GM12878 (cell line): ENCODE results near the gene REPS1. TPM values are rescaled to one million over a fixed set of nuclear protein-coding genes. Genes with fewer than 3 reads are reported as not detected.

Source experiments
- ATAC-seq: fragments of 200-7000 bp; cut with Tn5 transposase; 3 replicates; pipeline ENCODE4 v1.9.1; 2020; ENCODE audit warnings: mild to moderate bottlenecking, moderate library complexity
- BruUV-seq: library from RNA; stranded (reverse); fragments of 400-500 nt; replicated peaks from 2 replicates; lab custom pipeline; 2021; lab: Mats Ljungman, UMichigan
- CTCF ChIA-PET: fragments of 300-600 bp; sonication (Branson Sonifier 250); formaldehyde crosslinking; extraction: SDS; loops from one replicate; lab custom pipeline; 2021; ENCODE audit warnings: inconsistent platforms; lab: Yijun Ruan, JAX
- POLR2A ChIA-PET: fragments of 350-600 bp; formaldehyde crosslinking; extraction: SDS; loops from one replicate; lab custom pipeline; 2021; ENCODE audit warnings: inconsistent platforms; lab: Charles Lee
- RAD21 ChIA-PET: fragments of 300-600 bp; sonication (Branson Sonifier 250); formaldehyde crosslinking; loops from one replicate; lab custom pipeline; 2023; ENCODE audit warnings: antibody characterized with exemption; ENCODE audit not compliant: unreplicated experiment; lab: Charles Lee
- SMC1A ChIA-PET: fragments of 300-600 bp; sonication (Branson Sonifier 250); formaldehyde crosslinking; loops from one replicate; lab custom pipeline; 2023; ENCODE audit not compliant: unreplicated experiment, uncharacterized antibody; lab: Charles Lee
- DNase-seq: peaks from one replicate; pipeline ENCODE4 v3.0.0-alpha.2; 2011; ENCODE audit warnings: low read depth, low spot score
- FAIRE-seq: peaks from 3 replicates; lab custom pipeline; 2011; peaks lifted over from hg19 to GRCh38; lab: Jason Lieb, UNC
- H2AFZ ChIP-seq: 2 replicates; pipeline ENCODE4 v1.6.0; 2011; ENCODE audit warnings: low read depth, low read length, control low read depth; ENCODE audit not compliant: control insufficient read depth
- H3K27ac ChIP-seq: 2 replicates; pipeline ENCODE4 v1.5.1; 2011; ENCODE audit warnings: control low read depth; ENCODE audit not compliant: control insufficient read depth, insufficient read depth
- H3K27me3 ChIP-seq, 2 experiments: replicated peaks in 1 of 2; 2 replicates each; pipeline versions ENCODE4 v1.6.0 to v1.6.1; 2011; ENCODE audit warnings: low read length in 1 of 2; ENCODE audit not compliant: control insufficient read depth in 2 of 2, insufficient read depth in 2 of 2
- H3K36me3 ChIP-seq, 2 experiments: 2 replicates each; pipeline ENCODE4 v1.5.1; 2011; ENCODE audit warnings: low read length in 1 of 2; ENCODE audit not compliant: control insufficient read depth in 2 of 2, insufficient read depth in 2 of 2
- H3K4me1 ChIP-seq: 2 replicates; pipeline ENCODE4 v1.6.1; 2011; ENCODE audit warnings: mild to moderate bottlenecking, low read length, moderate library complexity, mixed read lengths; ENCODE audit not compliant: control insufficient read depth, insufficient read depth
- H3K4me2 ChIP-seq: 2 replicates; pipeline ENCODE4 v1.6.0; 2011; ENCODE audit warnings: control low read depth; ENCODE audit not compliant: control insufficient read depth, insufficient read depth
- H3K4me3 ChIP-seq: fragments of 200-600 bp; sonication (generic); 2 replicates; pipeline ENCODE4 v1.5.1; 2016
- H3K79me2 ChIP-seq: 2 replicates; pipeline ENCODE4 v1.6.0; 2011; ENCODE audit warnings: low read length; ENCODE audit not compliant: control insufficient read depth, insufficient read depth
- H3K9ac ChIP-seq: 2 replicates; pipeline ENCODE4 v1.8.0; 2011; ENCODE audit warnings: low read length, control low read depth, mixed read lengths; ENCODE audit not compliant: control insufficient read depth, insufficient read depth
- H3K9me3 ChIP-seq: replicated peaks from 3 replicates; pipeline ENCODE4 v1.5.1; 2011; ENCODE audit warnings: mild to moderate bottlenecking, low read length; ENCODE audit not compliant: control insufficient read depth, insufficient read depth
- H4K20me1 ChIP-seq: 2 replicates; pipeline ENCODE4 v1.6.0; 2011; ENCODE audit not compliant: control insufficient read depth, insufficient read depth
- FOXM1 ChIP-seq: IDR thresholded peaks from 2 replicates; pipeline ENCODE4 v1.6.1; 2012; ENCODE audit warnings: low read depth, mild to moderate bottlenecking, inconsistent platforms, low read length, moderate library complexity
- JUND ChIP-seq: IDR thresholded peaks from 2 replicates; pipeline ENCODE4 v1.6.1; 2012; ENCODE audit warnings: low read depth, mild to moderate bottlenecking, low read length, improper control_type of control experiment, moderate library complexity
- PAX8 ChIP-seq: fragments of 450-650 bp; IDR thresholded peaks from 2 replicates; pipeline ENCODE4 v1.6.1; 2017; ENCODE audit warnings: mild to moderate bottlenecking, moderate library complexity
- SPI1 ChIP-seq: IDR thresholded peaks from 2 replicates; pipeline ENCODE4 v1.6.1; 2011; ENCODE audit warnings: low read depth, mild to moderate bottlenecking, low read length, moderate library complexity, borderline replicate concordance; ENCODE audit not compliant: insufficient read depth
- STAT1 ChIP-seq: fragments of 450-650 bp; conservative IDR thresholded peaks from 2 replicates; pipeline ENCODE4 v1.6.1; 2014; ENCODE audit warnings: antibody characterized with exemption, mild to moderate bottlenecking
- ZBED1 ChIP-seq: IDR thresholded peaks from 2 replicates; pipeline ENCODE4 v1.6.1; 2016; ENCODE audit warnings: borderline replicate concordance
- ZNF592 ChIP-seq: fragments of 450-650 bp; IDR thresholded peaks from 2 replicates; pipeline ENCODE4 v1.6.1; 2017; ENCODE audit warnings: mild to moderate bottlenecking, moderate library complexity
- ZNF687 ChIP-seq: fragments of 450-650 bp; IDR thresholded peaks from 2 replicates; pipeline ENCODE4 v1.6.1; 2017; ENCODE audit warnings: mild to moderate bottlenecking, moderate library complexity
- WGBS: methylation state at CpG from one replicate; pipeline ENCODE4 v1.1.6; 2016; ENCODE audit warnings: low lambda C conversion rate; ENCODE audit not compliant: insufficient replicate concordance, insufficient coverage; ENCODE audit errors: missing lambda C conversion rate; 5-methylcytosine and 5-hydroxymethylcytosine counted together
- in situ Hi-C: fragments of 300-500 bp; cut with MboI; formaldehyde crosslinking; loops from 9 replicates; pipeline ENCODE4 v1.14.3; 2018; ENCODE audit warnings: mixed read lengths
- intact Hi-C: fragments of 100-400 bp; cut with micrococcal nuclease; formaldehyde crosslinking; loops from one replicate; pipeline ENCODE4 v1.14.2; 2022; ENCODE audit not compliant: unreplicated experiment
- polyA plus RNA-seq, 11 experiments: library from polyadenylated mRNA; depleted of rRNA in 4 of 11; unstranded in 6 of 11; stranded (reverse) in 5 of 11; fragments of >200 nt; fragmentation: Nextera tagmentation in 4 of 11; fragmentation: Illumina TruSeq in 1 of 11; extraction: Ambion mirVana in 4 of 11; extraction: Trizol in 1 of 11; gene quantifications; 1 replicate in 1 of 11; 2 replicates in 10 of 11; pipeline versions ENCODE4 v1.2.1 to v1.2.3, GENCODE V29; 2011 to 2016; ENCODE audit warnings: inconsistent platforms in 2 of 11, missing spikeins in 2 of 11, low read depth in 1 of 11
- total RNA-seq, 4 experiments: library from RNA; depleted of rRNA in 3 of 4; stranded (reverse); fragments of >200 nt in 3 of 4; fragmentation: Illumina TruSeq in 1 of 4; extraction: Trizol in 1 of 4; gene quantifications; 2 replicates each; pipeline versions ENCODE4 v1.2.1 to v1.2.3, GENCODE V29; 2013 to 2021

The REPS1 gene
- total and polyA plus RNA-seq, 10 of the 15 experiments (the other 5 are each of a cell fraction or from before 2014, with no cell fraction given) = 13.7 to 59.3 (median 31.7) TPM

- Histone ChIP-seq H3K4me1 (peaks cover 17% of the 10 kb centered on the region), H3K36me3 (no peaks in the 10 kb centered on the region), H3K4me3 (no peak overlapping the region), H4K20me1 (no peaks in the 10 kb centered on the region), H3K79me2 (peaks cover 84% of the 10 kb centered on the region), H3K4me2 (no peak overlapping the region), H3K27ac (no peak overlapping the region), H3K9ac (no peak overlapping the region), H3K27me3 (no peaks in the 10 kb centered on the region), H3K9me3 (no peaks in the 10 kb centered on the region), H2AFZ (no peak overlapping the region)
- ChIA-PET SMC1A (interaction anchor here (0.7 to 4.0 kb wide), 8 partner anchors 10 to 1666 kb away, joined by 3 to 30 read pairs (median 4); no protein-coding TSS in a partner anchor), POLR2A (interaction anchor here (0.6 to 2.5 kb wide), 2 partner anchors 10 to 24 kb away, joined by 3 to 21 read pairs; no protein-coding TSS in a partner anchor), RAD21 (interaction anchor here (0.5 to 1.5 kb wide), 4 partner anchors 10 to 862 kb away, joined by 3 read pairs; no protein-coding TSS in a partner anchor), CTCF (interaction anchor here (0.6 to 3.9 kb wide), 3 partner anchors 9 to 160 kb away, joined by 3 to 17 read pairs (median 9); no protein-coding TSS in a partner anchor)
- WGBS = 87% methylated on average over 4 of the region's 4 CpGs
- ATAC-seq (no peak), DNase-seq (no peak), FAIRE-seq (no peak)
- intact Hi-C loops = no loop called here
- in situ Hi-C loops = no loop called here
- no TSS peak for BruUV-seq
- TF ChIP-seq STAT1 = no peak
- no peak for TF ChIP-seq ZBED1
- TF ChIP-seq SPI1 = no peak
- no peak for TF ChIP-seq FOXM1
- no peak for TF ChIP-seq PAX8
- TF ChIP-seq ZNF592 = no peak
- no peak for TF ChIP-seq JUND
- no peak for TF ChIP-seq ZNF687
Observed at GRCh38 chr6:138975815-138976214, 12.2 kb downstream of the REPS1 start.
